ENCODE results near the gene TPST2.

DNA sequence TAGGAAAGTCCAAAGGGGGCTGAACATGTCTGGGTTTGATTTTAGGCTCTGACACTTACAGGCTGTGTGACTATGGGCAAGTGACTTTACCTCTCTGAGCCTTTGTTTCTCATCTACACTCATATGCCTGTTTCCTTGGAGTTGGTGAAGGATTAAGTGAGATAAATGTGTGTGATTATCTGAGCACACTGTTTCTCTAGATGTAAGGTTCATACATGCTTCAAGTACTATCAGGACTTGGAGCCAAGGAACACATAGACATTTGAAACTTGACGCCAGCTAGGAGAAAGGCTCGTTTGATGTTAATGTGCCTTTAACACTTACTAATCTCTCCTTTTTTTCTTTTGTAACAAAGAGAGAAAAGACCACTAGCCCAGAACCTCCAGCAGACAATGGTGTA lies 18.2 kb upstream of the TPST2 start:
- TF ChIP-seq POLR2A (IDR thresholded peaks at IDR 0.05; ENCODE audit: low read depth) (no peak), POLR2AphosphoS5 (IDR thresholded peaks at IDR 0.05) (no peak)
- TF ChIP-seq, protein P1, sequence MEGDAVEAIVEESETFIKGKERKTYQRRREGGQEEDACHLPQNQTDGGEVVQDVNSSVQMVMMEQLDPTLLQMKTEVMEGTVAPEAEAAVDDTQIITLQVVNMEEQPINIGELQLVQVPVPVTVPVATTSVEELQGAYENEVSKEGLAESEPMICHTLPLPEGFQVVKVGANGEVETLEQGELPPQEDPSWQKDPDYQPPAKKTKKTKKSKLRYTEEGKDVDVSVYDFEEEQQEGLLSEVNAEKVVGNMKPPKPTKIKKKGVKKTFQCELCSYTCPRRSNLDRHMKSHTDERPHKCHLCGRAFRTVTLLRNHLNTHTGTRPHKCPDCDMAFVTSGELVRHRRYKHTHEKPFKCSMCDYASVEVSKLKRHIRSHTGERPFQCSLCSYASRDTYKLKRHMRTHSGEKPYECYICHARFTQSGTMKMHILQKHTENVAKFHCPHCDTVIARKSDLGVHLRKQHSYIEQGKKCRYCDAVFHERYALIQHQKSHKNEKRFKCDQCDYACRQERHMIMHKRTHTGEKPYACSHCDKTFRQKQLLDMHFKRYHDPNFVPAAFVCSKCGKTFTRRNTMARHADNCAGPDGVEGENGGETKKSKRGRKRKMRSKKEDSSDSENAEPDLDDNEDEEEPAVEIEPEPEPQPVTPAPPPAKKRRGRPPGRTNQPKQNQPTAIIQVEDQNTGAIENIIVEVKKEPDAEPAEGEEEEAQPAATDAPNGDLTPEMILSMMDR (IDR thresholded peaks at IDR 0.05): no peak
